SIG-M5 (cell line): ENCODE data around the gene BACE1.

Source experiments
- DNase-seq: peaks from one replicate; lab custom pipeline; 2025; lab: John Stamatoyannopoulos, UW

BACE1 gene

DNA sequence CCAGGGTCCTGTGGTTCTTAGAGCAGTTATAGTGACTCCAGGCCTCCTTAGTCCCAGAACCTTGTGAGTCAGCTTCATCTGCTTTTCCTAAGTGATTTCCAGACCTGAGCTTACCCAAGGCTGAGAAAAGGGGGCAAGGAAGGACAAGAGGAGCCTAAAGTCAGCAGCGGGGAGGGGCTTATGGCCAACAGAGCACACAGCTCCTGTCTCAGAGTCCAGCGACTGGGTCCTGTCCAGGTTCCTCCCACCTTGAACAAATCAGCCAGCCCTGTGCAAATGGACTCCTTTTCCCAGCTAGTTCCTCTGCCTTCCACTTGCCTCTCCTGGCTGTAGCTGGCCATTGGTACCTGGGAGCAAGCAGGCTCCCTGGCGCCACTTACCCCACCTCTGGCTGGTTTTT, 10.9 kb downstream of the BACE1 start:
- no peak for DNase-seq

DNA sequence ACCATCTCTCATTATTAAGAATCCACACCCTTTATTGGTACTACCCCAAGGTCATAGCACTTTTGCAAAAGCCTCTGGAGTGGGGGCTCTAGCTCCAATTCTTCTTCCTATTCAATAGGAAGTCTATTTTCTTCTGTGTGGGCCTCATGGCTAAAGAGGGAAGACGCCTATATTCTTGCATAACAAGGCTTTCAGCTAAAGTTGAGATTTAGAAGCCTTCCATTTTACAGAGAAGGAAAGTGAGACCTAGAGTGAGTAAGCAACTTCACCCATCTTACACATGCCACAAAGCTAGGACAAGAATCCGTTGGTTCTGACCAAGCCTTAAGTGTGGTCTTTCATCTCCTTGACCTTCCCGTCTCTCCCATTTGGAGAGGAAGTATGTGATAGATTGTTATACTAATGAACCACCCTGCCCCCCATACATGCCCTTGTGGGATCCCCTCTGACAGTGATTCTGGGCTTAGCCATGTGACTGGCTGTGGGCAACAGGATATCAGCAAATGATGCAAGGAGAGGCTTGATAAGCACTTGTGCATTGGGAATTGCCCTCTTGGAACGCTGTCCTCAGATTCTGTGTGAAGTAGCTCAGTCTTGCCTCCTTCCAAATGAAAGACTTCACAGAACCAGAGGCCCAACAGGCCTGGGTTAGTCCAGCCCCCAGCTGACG, 12.3 kb downstream of the BACE1 start:
- DNase-seq = no peak

DNA sequence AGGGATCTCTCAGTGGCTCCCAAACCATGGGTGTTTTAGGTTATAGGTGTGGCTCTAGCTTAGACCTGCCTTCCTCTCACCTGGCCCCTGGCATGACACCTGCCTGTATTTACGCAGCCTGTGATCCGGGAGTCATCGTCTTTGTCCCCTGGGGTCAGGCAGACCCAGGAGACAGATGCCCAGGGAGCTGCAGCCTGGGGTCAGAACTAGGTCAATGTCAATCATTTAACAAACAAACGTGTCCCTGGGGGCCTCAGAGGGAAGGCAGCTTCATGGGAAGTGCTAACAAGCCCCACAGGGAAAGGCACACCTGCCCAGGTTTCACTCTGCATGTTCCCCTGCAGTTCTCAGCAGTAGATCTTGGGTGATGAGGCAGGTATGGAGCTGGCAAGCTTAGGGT, 13.0 kb downstream of the BACE1 start:
- DNase-seq = no peak

DNA sequence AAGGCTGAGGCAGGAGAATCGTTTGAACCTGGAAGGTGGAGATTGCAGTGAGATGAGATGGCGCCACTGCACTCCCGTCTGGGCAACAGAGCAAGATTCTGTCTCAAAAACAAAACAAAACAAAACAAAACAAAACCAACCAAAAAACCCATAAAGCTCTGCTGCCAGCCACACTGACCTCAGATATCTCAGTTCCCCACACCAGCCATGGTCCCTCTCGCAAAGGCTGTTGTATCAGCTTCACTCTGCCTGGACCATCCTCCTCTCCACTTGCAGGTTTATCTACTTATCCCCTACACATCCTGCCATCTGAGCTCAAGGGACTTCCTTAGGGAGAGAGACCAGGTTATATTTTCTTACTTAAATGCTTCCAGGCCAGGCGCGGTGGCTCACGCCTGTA, 13.8 kb downstream of the BACE1 start:
- no peak for DNase-seq

DNA sequence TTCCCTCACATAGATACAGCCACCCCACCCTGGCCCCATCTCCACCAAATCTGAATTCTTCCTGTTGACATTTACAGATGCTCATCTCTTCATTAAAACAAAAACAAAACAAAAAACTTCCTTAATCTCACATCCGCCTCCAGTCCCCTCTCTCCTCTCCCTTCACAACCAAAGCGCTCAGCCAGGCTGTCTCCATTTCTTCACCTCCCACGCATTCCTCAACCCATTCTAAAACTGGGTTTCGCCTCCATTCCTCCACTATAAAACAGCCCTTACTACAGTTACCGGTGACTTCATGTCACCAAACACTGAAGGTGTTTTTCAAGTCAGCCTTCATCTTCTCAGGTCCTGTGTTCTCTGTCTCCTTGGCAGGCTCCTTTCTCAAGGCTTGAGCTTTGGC, 15.3 kb downstream of the BACE1 start:
- DNase-seq = no peak

DNA sequence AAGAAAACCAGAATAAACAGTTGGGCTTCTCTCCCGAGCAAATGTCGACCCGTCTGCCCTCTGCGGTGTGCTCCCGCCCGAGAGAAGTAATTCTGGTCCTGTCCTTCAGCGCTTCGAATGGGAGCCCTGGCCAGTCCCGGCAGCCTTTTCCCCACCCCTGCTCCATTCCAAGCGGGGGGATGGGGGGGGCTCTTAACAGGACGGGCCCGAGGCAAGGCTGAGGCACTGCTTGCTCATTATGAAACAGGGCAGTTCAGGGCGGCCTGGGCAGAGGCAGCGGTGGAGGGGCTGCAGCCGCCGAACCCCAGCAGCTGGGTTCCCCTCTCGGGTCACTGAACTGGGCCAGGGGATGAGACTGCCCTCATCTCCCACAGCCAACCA, 15.8 kb downstream of the BACE1 start:
- DNase-seq = no peak

DNA sequence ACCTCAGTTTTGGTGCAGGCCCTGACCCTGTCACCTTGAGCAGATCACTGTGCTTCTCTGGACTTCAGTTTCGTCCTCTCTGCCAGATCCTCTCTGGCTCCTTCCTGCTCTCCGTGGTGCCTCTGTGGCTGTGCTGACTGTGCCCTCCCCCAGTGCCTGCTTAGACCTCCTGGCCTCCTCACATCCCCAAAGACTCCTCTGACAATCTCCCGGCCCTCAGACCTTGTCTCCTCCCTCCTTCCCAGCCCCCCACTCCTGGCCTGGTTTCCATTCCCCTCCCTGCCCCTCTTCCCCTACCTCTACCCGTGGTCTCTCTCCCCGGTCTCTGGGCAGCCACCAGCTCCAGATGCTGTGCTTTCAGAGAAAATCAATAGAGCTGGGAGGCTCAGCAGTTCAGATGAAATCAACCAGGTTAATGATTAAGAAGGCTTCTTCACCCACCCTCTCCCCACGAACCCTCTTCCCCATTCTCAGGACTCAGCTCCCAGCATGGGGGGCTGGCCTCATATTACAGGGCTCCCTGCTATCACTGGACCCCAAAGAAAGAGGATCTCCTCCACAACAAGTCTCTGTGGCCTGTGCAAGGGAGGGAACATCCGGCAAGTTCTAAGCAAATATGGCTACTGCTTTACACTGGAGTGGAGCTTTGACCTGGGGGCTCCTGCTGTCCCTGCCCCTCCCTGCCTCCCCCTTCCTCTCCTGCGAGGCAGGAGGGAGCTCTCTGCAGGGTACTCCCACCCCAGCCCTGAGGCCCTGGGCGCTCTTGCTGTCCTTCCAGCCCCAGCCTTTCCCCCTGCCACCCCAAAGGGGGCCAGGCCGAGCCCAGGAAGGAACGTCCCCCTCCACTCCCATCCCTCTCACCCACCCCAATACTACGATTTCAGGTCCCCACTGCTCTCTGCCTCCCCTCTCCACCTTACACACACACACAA, 16.4 kb downstream of the BACE1 start:
- DNase-seq = no peak

DNA sequence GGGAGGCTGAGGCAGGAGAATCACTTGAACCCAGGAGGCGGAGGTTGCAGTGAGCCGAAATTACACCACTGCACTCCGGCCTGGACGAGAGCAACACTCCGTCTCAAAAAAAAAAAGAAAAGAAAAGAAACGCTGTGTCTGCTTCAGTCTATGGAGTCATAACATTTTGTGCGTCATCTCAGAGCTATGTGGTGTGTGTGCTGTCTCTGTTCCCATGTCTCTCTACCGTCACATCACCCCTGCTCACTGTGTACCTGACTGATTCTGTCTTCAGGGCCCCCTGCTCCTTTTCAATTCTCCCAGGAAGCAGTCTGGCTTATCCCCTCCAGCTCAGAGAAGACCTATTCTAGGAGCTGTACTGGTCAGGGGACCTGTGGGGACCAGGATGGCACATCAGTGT, 17.9 kb downstream of the BACE1 start:
- no peak for DNase-seq

DNA sequence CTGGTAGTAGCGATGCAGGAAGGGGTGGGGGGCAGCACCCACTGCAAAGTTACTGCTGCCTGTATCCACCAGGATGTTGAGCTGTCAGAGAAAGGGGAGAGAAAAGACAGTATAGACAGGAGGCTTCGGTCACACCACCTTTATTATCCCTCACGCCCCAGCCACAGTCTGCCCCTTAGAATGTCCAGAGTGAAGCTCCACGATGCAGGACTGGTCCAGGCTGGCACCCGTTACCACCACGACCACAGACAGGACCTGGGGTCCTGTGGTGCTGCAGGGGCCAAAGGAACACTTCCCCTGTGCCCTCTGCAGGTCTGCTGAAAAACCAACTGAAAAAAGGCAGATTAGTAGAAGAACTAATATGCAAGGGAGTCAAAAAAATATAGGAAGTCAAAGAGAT, 19.2 kb downstream of the BACE1 start:
- DNase-seq = no peak

DNA sequence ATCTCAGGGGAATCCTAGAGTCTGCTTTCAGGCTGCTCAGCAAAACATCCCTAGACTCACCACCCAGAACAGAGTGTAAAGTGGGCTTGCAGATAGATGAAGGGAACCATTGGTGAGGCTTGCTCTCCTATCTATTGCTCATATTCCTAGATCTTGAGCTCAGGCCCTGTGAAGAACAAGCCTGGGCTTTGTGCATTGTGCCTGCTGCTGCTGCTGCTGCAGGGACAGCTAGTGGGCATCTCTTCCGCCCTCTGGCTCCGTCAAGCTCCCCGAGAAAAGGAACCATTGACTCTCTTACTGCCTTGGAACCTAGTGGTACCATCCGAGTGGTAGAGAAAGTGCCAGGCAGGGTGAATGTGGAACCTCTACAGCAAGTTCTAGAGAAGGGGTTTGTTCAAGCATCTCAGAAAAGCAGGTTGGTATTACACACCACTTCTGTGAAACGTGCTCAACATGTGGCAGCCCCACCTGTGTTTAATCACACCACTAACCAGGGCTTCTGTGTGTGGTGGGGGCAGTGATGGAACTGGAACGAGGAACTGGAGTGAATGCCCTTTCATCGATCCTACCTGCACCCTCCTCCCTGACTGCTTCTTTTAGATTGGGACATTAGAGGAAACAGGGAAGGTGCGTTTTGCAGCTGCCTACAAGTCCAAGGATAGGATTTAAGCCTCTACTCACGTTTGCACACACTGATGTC, 20.5 kb downstream of the BACE1 start:
- no peak for DNase-seq

DNA sequence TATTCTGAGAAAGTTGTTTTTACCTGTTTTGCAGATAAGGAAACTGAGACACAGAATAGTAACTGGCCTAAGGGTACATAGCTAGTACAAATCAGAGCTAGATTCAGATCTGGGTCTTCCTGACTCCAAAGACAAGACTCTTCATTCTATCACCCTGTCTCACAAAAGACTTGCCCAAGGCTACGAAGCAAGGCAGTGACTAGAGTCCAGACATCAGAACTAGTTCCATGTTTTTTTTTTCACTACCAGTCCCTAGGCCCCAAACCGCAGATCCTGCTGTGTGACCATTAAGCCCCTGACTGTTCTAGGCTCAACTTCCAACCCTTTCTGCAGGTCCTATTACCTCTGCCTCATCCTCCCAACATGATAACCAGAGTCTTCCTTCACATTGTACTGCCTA, 23.4 kb downstream of the BACE1 start:
- DNase-seq = no peak

DNA sequence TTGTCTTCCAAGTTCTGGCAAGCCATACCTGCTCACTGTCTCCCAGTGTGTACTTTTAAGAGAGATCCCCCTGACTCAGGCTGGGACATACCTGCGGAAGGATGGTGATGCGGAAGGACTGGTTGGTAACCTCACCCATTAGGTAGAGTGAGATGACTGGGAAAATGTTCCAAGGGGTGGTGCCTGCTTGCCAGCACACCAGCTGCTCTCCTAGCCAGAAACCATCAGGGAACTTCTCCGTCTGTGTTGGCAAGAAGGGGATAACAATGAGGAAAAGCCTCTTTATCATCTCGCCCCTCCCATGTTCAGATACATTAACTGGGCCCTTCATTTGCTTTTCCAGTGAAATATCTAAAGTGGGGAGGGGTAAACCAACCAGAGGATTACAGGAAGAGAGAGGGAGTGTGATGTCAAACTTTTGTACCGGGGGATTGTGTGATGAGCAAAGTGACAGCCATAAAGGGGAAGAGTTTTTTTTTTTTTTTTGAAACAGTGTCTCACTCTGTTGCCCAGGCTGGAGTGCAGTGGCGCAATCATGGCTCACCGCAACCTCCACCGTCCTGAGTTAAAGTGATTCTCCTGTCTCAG, 25.2 kb downstream of the BACE1 start, which contains the start of gene BACE1-AS:
TSS of gene BACE1-AS (plus strand) at position 538 of the 588 bp plus-strand sequence.
- DNase-seq = no peak

DNA sequence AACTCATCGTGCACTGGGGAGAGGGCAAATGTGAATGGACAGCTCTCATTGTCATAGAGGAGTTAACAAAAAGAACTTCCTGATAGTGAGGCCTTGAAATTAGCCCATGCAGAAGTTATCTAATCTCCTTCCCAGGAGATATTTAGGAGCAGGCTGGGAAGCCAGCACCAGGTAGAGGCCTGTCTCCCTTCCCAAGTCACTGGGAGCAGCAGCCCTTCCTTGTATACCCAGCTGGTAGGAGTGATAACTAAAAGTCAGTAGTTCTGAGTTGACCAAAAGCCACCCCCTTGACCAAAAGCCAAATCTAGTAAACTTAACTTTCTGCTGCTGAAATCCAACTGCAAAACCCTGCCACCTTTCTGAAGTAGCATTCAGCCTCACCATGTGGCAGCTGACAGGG, 26.3 kb downstream of the BACE1 start:
- no peak for DNase-seq

DNA sequence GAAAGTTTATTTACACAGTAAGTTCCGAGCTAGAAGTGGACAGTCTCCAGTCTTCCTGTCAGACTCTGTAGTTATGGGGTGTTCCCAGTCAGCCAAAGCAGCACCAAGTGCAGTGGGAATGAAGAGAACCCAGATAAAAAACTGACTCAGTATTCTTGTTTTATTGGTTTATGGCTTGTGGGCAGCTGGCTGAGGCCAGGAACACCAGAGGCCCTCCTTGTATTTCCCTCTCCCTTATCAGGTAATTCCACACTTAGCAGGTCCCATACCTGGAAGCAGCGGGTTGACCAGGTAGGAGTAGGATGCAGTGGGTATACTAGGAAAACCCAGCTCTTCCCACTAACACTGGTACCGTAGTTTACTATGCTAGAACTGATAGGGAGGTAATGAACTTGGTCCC, 28.4 kb downstream of the BACE1 start:
- DNase-seq = no peak

DNA sequence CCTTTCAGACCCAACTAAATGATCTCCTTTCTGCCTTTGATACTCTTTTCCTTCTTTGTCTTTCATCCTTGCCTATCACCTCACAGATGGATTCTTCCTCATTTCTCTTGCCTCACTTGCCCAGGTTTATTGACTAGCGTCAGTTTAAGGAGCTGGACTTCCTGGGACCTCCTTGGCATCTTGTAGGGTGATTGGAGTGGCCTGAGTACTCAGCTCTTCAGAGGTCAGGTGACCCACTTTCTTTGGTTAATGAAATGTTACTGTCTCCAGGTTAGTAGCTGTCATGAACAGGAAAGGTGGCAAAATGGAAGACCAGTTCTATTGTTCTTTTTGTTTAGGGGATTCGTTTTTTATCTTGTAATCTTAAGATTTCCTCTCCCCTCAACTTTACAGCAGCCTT, 29.5 kb downstream of the BACE1 start:
- no peak for DNase-seq

DNA sequence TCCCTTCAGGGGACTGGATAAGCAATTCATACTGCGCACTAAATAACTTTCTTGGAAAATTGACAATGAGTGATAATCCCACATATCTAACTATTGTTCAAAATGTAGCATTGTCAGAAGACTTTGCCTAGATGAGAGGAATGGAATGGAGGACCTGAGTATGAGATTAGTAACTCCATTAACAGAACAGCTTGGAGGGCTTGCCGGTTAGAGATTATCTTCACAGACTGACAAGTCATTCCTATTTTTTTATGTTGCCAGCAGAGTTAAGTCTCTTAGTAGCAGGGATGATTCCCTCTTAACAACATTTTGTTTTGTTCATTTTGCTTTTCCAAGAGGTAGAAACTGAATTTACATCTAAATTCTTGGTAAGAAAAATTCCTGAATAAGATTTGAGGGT, 32.0 kb downstream of the BACE1 start:
- no peak for DNase-seq

DNA sequence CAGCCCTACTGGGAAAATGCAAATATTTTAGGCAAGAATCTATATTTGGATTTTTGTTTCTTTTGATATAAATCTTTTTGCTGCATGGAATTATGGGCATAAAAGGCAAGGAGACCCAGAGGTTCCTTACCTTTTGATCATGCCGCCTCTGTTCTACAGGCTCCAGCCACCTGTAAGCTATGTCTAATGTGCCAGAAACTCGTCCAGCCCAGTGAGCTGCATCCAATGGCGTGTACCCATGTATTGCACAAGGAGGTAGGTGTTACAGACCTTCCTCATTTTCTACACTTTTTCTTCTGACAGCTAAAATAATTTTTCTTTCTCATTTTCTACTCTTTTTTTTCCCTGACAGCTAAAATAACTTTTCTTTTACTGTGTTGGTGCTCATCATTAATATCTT, 33.1 kb downstream of the BACE1 start:
- DNase-seq = no peak

DNA sequence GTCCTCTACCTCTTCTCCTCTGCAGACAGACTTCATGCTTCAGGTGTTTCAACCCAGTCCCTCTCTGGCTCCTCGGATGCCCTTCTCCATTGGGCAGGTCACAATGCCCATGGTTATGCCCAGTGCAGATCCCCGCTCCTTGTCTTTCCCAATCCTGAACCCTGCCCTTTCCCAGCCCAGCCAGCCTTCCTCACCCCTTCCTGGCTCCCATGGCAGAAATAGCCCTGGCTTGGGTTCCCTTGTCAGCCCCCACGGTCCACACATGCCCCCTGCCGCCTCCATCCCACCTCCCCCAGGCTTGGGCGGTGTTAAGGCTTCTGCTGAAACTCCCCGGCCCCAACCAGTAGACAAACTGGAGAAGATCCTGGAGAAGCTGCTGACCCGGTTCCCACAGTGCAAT, 34.2 kb downstream of the BACE1 start:
- DNase-seq = no peak

DNA sequence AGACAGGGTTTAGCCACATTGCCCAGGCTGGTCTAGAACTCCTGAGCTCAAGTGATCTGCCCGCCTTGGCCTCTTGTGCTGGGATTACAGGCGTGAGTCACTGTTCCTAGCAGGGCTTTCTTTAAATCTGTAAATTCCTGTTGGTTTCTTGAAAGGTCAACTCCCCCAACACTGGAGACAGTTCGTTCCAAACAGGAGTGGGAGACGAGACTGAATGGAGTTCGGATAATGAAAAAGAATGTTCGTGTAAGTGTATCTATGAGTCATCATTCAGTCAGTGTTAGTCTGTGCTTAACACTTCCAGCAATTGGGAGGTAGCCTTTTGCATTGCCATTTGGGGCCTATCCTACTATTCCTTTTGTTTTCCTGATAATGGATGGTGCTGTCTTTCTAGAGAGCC, 34.9 kb downstream of the BACE1 start:
- no peak for DNase-seq

DNA sequence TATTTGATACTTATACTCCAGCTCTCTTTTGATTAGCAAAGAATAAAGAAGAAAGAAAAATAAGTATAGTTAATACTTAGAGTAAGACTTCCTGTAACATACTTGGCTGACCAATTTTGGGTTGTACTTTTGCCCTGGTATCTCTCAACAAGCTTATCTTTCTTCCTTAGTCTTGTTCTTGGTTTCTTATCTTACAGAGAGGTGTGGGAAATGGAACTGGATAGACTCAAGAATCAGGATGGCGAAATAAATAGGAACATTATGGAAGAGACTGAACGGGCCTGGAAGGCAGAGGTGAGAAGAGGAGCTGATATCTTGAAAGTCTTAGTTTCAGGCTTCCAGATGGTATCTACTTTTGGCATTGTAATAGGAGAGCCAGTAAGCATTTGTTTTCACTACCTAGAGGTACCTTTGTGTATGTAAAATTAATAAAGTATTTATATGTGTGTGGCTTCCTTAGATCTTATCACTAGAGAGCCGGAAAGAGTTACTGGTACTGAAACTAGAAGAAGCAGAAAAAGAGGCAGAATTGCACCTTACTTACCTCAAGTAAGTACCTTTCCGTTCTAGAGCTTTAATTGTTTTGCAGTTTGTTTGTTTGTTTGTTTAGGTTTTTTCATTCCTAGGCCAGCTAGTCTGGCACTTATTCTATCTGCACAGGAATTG, 36.2 kb downstream of the BACE1 start:
- no peak for DNase-seq

DNA sequence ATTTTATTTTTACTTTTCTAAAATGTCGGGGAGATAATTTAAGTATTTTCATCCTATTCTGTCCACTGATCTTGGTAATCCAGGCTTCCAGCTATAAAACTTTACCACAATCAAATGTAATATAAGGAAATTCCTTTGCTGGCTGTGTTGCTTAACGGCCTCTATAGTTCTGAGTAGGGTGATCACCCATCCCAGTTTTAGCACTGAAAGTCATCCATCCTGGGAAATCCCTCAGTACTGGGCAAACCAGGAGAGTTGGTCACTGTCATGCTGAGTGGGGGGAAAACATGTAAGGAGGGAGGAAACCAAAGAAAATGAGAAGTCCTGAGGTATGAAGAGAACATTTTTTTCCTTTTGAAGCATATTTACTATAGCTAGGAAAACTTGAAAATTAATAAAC, 37.7 kb downstream of the BACE1 start:
- DNase-seq = no peak
